CD14-positive monocyte (primary cell): ENCODE results near the gene PROSER1. TPM values are rescaled to one million over a fixed set of nuclear protein-coding genes. Genes with fewer than 3 reads are reported as not detected.

Source experiments
- DNase-seq, 3 donors: peaks; one replicate each; pipeline ENCODE4 v3.0.0-alpha.2; 2011 to 2022
- H2AFZ ChIP-seq: 2 replicates; pipeline ENCODE4 v1.6.0; 2012; ENCODE audit warnings: mild to moderate bottlenecking, low read depth, low read length, inconsistent platforms; ENCODE audit not compliant: insufficient read depth, poor library complexity, severe bottlenecking
- H3K27ac ChIP-seq, 2 donors: 1 replicate in 1 of 2; 2 replicates in 1 of 2; pipeline ENCODE4 v1.5.1; 2012 to 2013; ENCODE audit warnings: low read length in 2 of 2, control low read depth in 1 of 2, inconsistent platforms in 1 of 2, low read depth in 1 of 2, mild to moderate bottlenecking in 1 of 2
- H3K27me3 ChIP-seq, 2 donors: one replicate each; pipeline versions ENCODE4 v1.6.0 to v1.6.1; 2011 to 2013; ENCODE audit warnings: low read length in 2 of 2; ENCODE audit not compliant: control insufficient read depth in 2 of 2, insufficient read depth in 2 of 2
- H3K36me3 ChIP-seq, 2 donors: replicated peaks in 1 of 2; 1 replicate in 1 of 2; 2 replicates in 1 of 2; pipeline versions ENCODE4 v1.5.1 to v1.6.1; 2012 to 2013; ENCODE audit warnings: low read length in 2 of 2, control low read depth in 1 of 2, inconsistent platforms in 1 of 2, mild to moderate bottlenecking in 1 of 2; ENCODE audit not compliant: insufficient read depth in 2 of 2, control insufficient read depth in 1 of 2
- H3K4me1 ChIP-seq, 2 donors: 1 replicate in 1 of 2; 2 replicates in 1 of 2; pipeline versions ENCODE4 v1.5.1 to v1.6.1; 2012 to 2013; ENCODE audit warnings: low read length in 2 of 2, control low read depth in 1 of 2, inconsistent platforms in 1 of 2, mild to moderate bottlenecking in 1 of 2, moderate library complexity in 1 of 2; ENCODE audit not compliant: insufficient read depth in 2 of 2, control insufficient read depth in 1 of 2
- H3K4me2 ChIP-seq: replicated peaks from 2 replicates; pipeline ENCODE3; 2012; ENCODE audit warnings: low read length, moderate library complexity, mild to moderate bottlenecking; ENCODE audit not compliant: poor library complexity, severe bottlenecking; ENCODE audit errors: extremely low read depth
- H3K4me3 ChIP-seq, 3 experiments: fragments of 200-600 bp in 1 of 3; sonication (generic) in 1 of 3; replicated peaks in 1 of 3; 1 replicate in 2 of 3; 2 replicates in 1 of 3; pipeline ENCODE4 v1.5.1; 2011 to 2013; ENCODE audit warnings: low read length in 3 of 3, mild to moderate bottlenecking in 3 of 3, control low read depth in 2 of 3, low read depth in 2 of 3, inconsistent platforms in 1 of 3, moderate library complexity in 1 of 3
- H3K79me2 ChIP-seq: 2 replicates; pipeline ENCODE4 v1.6.0; 2012; ENCODE audit warnings: mild to moderate bottlenecking, control low read depth, inconsistent platforms, low read length, moderate library complexity; ENCODE audit not compliant: insufficient read depth
- H3K9ac ChIP-seq: 2 replicates; pipeline ENCODE4 v1.6.0; 2017; ENCODE audit warnings: low read length, mild to moderate bottlenecking; ENCODE audit not compliant: insufficient read depth, poor library complexity, severe bottlenecking
- H3K9me3 ChIP-seq, 2 donors: replicated peaks in 1 of 2; 1 replicate in 1 of 2; 2 replicates in 1 of 2; pipeline versions ENCODE4 v1.5.1 to v1.6.1; 2012 to 2013; ENCODE audit warnings: low read length in 2 of 2, control low read depth in 1 of 2; ENCODE audit not compliant: control insufficient read depth in 1 of 2, insufficient read depth in 1 of 2
- H4K20me1 ChIP-seq: 2 replicates; pipeline ENCODE4 v1.6.0; 2012; ENCODE audit warnings: mild to moderate bottlenecking, low read length, control low read depth, moderate library complexity; ENCODE audit not compliant: insufficient read depth
- H3K27ac Mint-ChIP-seq, 7 donors: one replicate each; pipeline ENCODE4 v1.8.0; 2020; ENCODE audit warnings: mild to moderate bottlenecking in 7 of 7, mixed read lengths in 7 of 7, moderate library complexity in 6 of 7, inconsistent platforms in 2 of 7
- H3K27me3 Mint-ChIP-seq, 3 donors: one replicate each; pipeline ENCODE4 v1.8.0; 2021 to 2022; ENCODE audit warnings: low read depth in 3 of 3, mild to moderate bottlenecking in 3 of 3, mixed read lengths in 3 of 3, moderate library complexity in 3 of 3, inconsistent platforms in 1 of 3
- H3K36me3 Mint-ChIP-seq, 2 donors: one replicate each; pipeline ENCODE4 v1.8.0; 2020; ENCODE audit warnings: mixed read lengths in 2 of 2, inconsistent platforms in 1 of 2, mild to moderate bottlenecking in 1 of 2
- H3K4me1 Mint-ChIP-seq: one replicate; pipeline ENCODE4 v1.8.0; 2020; ENCODE audit warnings: mild to moderate bottlenecking, mixed read lengths
- H3K4me3 Mint-ChIP-seq, 2 donors: one replicate each; pipeline ENCODE4 v1.8.0; 2020; ENCODE audit warnings: mild to moderate bottlenecking in 2 of 2, mixed read lengths in 2 of 2, moderate library complexity in 1 of 2
- H3K9me3 Mint-ChIP-seq, 7 donors: one replicate each; pipeline ENCODE4 v1.8.0; 2020 to 2022; ENCODE audit warnings: mixed read lengths in 7 of 7, mild to moderate bottlenecking in 6 of 7, moderate library complexity in 6 of 7, inconsistent platforms in 2 of 7
- CTCF ChIP-seq: fragments of 200-600 bp; IDR thresholded peaks from one replicate; pipeline ENCODE4 v1.8.0; 2022; ENCODE audit warnings: antibody characterized with exemption, mild to moderate bottlenecking
- WGBS: methylation state at CpG from one replicate; pipeline ENCODE4 v1.1.5; 2013; ENCODE audit warnings: missing lambda C conversion rate; ENCODE audit not compliant: insufficient coverage; 5-methylcytosine and 5-hydroxymethylcytosine counted together
- intact Hi-C, 2 donors: fragments of 100-400 bp; cut with micrococcal nuclease; formaldehyde crosslinking; loops; one replicate each; pipeline versions ENCODE4 v1.15.0 to v1.15.1; 2023
- polyA plus RNA-seq, 3 donors: library from polyadenylated mRNA; depleted of rRNA in 1 of 3; unstranded in 2 of 3; stranded (reverse) in 1 of 3; fragments of 300-500 nt in 2 of 3; fragments of >200 nt in 1 of 3; fragmentation: Illumina TruSeq in 2 of 3; gene quantifications; 1 replicate in 2 of 3; 2 replicates in 1 of 3; pipeline ENCODE4 v1.2.3, GENCODE V29; 2012 to 2021

Gene PROSER1
- polyA plus RNA-seq, 3 donors: 4.6 to 28.5 (median 9.1) TPM

GRCh38 chr13:39023761-39024160 lies 14.1 kb downstream of the PROSER1 start:
- Histone ChIP-seq H3K9me3 (no peaks in the 10 kb centered on the region), H3K4me3 (no peak overlapping the region), H3K4me2 (no peak overlapping the region), H4K20me1 (peaks cover 6% of the 10 kb centered on the region), H3K36me3 (peaks cover 79 to 96% of the 10 kb centered on the region in 2 donors), H3K27ac (peak overlapping the region in 1 of 2 donors; percentile 15), H3K27me3 (no peaks in the 10 kb centered on the region), H3K9ac (no peak overlapping the region), H3K79me2 (no peaks in the 10 kb centered on the region), H3K4me1 (no peaks in the 10 kb centered on the region), H2AFZ (no peak overlapping the region)
- H3K9me3 Mint-ChIP-seq: no peaks in the 10 kb centered on the region
- no peaks in the 10 kb centered on the region for H3K4me1 Mint-ChIP-seq
- no peak overlapping the region for H3K4me3 Mint-ChIP-seq
- no peak for TF ChIP-seq CTCF
- H3K27ac Mint-ChIP-seq: peak overlapping the region in 1 of 7 donors; percentile 44
- intact Hi-C loops: no loop called here
- DNase-seq: no peak
- H3K36me3 Mint-ChIP-seq: peaks cover 73 to 91% of the 10 kb centered on the region in 2 donors
- H3K27me3 Mint-ChIP-seq: no peaks in the 10 kb centered on the region

- peak overlapping the region in 1 of 2 donors; percentile 15 for H3K27ac ChIP-seq
- H3K36me3 ChIP-seq: peaks cover 79 to 96% of the 10 kb centered on the region in 2 donors
- H4K20me1 ChIP-seq: peaks cover 6% of the 10 kb centered on the region
- H3K9me3 ChIP-seq: no peaks in the 10 kb centered on the region
- H3K4me1 ChIP-seq: no peaks in the 10 kb centered on the region
- H2AFZ ChIP-seq: no peak overlapping the region
- H3K27me3 ChIP-seq: no peaks in the 10 kb centered on the region
- no CpG with 5 or more reads among the region's 2 CpGs for WGBS
- H3K4me3 Mint-ChIP-seq: no peak overlapping the region
- H3K36me3 Mint-ChIP-seq: peaks cover 75 to 93% of the 10 kb centered on the region in 2 donors
- H3K4me3 ChIP-seq: no peak overlapping the region
- H3K9me3 Mint-ChIP-seq: no peaks in the 10 kb centered on the region
- no peaks in the 10 kb centered on the region for H3K79me2 ChIP-seq
- no peak overlapping the region for H3K4me2 ChIP-seq
- no peak for DNase-seq
- H3K27ac Mint-ChIP-seq: peak overlapping the region in 1 of 7 donors; percentile 60
- no peak for TF ChIP-seq CTCF
- H3K9ac ChIP-seq: no peak overlapping the region
- H3K27me3 Mint-ChIP-seq: no peaks in the 10 kb centered on the region
- no peaks in the 10 kb centered on the region for H3K4me1 Mint-ChIP-seq
- intact Hi-C loops: no loop called here
Observed at GRCh38 chr13:39023316-39023715, 14.6 kb downstream of the PROSER1 start.
